Naive thymus-derived CD4-positive, alpha-beta T cell (primary cell): ENCODE data around the gene NSMCE4A. TPM values are rescaled to one million over a fixed set of nuclear protein-coding genes. Genes with fewer than 3 reads are reported as not detected.

Source experiments
- ATAC-seq: fragments of 150-1000 bp; cut with Tn5 transposase; 2 replicates; pipeline ENCODE4 v1.10.0; 2021; ENCODE audit warnings: mild to moderate bottlenecking, moderate library complexity
- CTCF ChIA-PET: fragments of 350-600 bp; sonication (Branson Sonifier 250); formaldehyde crosslinking; loops from one replicate; lab custom pipeline; 2021; ENCODE audit warnings: antibody characterized with exemption; lab: Charles Lee
- POLR2A ChIA-PET: fragments of 350-600 bp; sonication (Branson Sonifier 250); formaldehyde crosslinking; loops from one replicate; lab custom pipeline; 2021; ENCODE audit warnings: antibody characterized with exemption, inconsistent platforms; lab: Charles Lee
- DNase-seq, 9 donors: peaks; one replicate each; pipeline versions ENCODE4 v3.0.0 to v3.0.0-alpha.2; 2020 to 2022; ENCODE audit warnings: mixed read lengths in 1 of 9
- H3K27ac ChIP-seq: one replicate; pipeline ENCODE4 v1.7.0; 2013; ENCODE audit warnings: mild to moderate bottlenecking, low read depth, low read length, moderate library complexity
- H3K27me3 ChIP-seq, 2 donors: one replicate each; pipeline ENCODE4 v1.7.0; 2013; ENCODE audit warnings: low read length in 2 of 2, mild to moderate bottlenecking in 2 of 2, moderate library complexity in 2 of 2; ENCODE audit not compliant: control insufficient read depth in 2 of 2, insufficient read depth in 2 of 2
- H3K36me3 ChIP-seq, 3 experiments: 1 replicate in 2 of 3; 2 replicates in 1 of 3; pipeline ENCODE4 v1.7.0; 2013; ENCODE audit warnings: low read length in 3 of 3, mild to moderate bottlenecking in 3 of 3, moderate library complexity in 1 of 3; ENCODE audit not compliant: insufficient read depth in 3 of 3, control insufficient read depth in 2 of 3
- H3K4me1 ChIP-seq, 2 donors: one replicate each; pipeline ENCODE4 v1.7.0; 2013; ENCODE audit warnings: low read length in 2 of 2, mild to moderate bottlenecking in 2 of 2, moderate library complexity in 1 of 2; ENCODE audit not compliant: control insufficient read depth in 2 of 2, insufficient read depth in 2 of 2
- H3K4me3 ChIP-seq: 2 replicates; pipeline ENCODE4 v1.7.0; 2013; ENCODE audit warnings: mild to moderate bottlenecking, low read length
- H3K9me3 ChIP-seq, 3 experiments: 1 replicate in 2 of 3; 2 replicates in 1 of 3; pipeline ENCODE4 v1.7.0; 2013; ENCODE audit warnings: low read length in 3 of 3; ENCODE audit not compliant: control insufficient read depth in 2 of 3
- H3K27ac Mint-ChIP-seq, 9 donors: one replicate each; pipeline ENCODE4 v1.8.0; 2020 to 2022; ENCODE audit warnings: mixed read lengths in 9 of 9, mild to moderate bottlenecking in 8 of 9, moderate library complexity in 5 of 9, inconsistent platforms in 2 of 9
- H3K27me3 Mint-ChIP-seq, 5 donors: one replicate each; pipeline ENCODE4 v1.8.0; 2021 to 2022; ENCODE audit warnings: mixed read lengths in 5 of 5, mild to moderate bottlenecking in 1 of 5
- H3K36me3 Mint-ChIP-seq, 5 donors: one replicate each; pipeline ENCODE4 v1.8.0; 2020 to 2022; ENCODE audit warnings: mixed read lengths in 5 of 5, mild to moderate bottlenecking in 3 of 5, inconsistent platforms in 1 of 5
- H3K4me1 Mint-ChIP-seq, 7 donors: one replicate each; pipeline ENCODE4 v1.8.0; 2020 to 2022; ENCODE audit warnings: mixed read lengths in 7 of 7, mild to moderate bottlenecking in 3 of 7, inconsistent platforms in 1 of 7
- H3K4me3 Mint-ChIP-seq, 10 donors: one replicate each; pipeline ENCODE4 v1.8.0; 2020 to 2022; ENCODE audit warnings: mild to moderate bottlenecking in 10 of 10, mixed read lengths in 10 of 10, moderate library complexity in 6 of 10, inconsistent platforms in 2 of 10
- H3K9me3 Mint-ChIP-seq, 11 donors: one replicate each; pipeline ENCODE4 v1.8.0; 2020 to 2022; ENCODE audit warnings: mixed read lengths in 11 of 11, mild to moderate bottlenecking in 4 of 11, inconsistent platforms in 1 of 11, moderate library complexity in 1 of 11
- intact Hi-C, 2 donors: fragments of 100-400 bp; cut with micrococcal nuclease; formaldehyde crosslinking; loops; one replicate each; pipeline ENCODE4 v1.15.1; 2023
- polyA plus RNA-seq, 2 donors: library from polyadenylated mRNA; unstranded; fragments of 300-500 nt; fragmentation: Illumina TruSeq; gene quantifications; one replicate each; pipeline ENCODE4 v1.2.3, GENCODE V29; 2021
- total RNA-seq, 6 experiments: library from RNA in 5 of 6; stranded (reverse) in 5 of 6; gene quantifications; 1 replicate in 5 of 6; 2 replicates in 1 of 6; pipeline ENCODE4 v1.2.3 and lab custom pipeline; 2021 to 2026

NSMCE4A gene
- total and polyA plus RNA-seq, 7 experiments from 2014 or later = 34.7 to 87.2 (median 57.0) TPM

DNA sequence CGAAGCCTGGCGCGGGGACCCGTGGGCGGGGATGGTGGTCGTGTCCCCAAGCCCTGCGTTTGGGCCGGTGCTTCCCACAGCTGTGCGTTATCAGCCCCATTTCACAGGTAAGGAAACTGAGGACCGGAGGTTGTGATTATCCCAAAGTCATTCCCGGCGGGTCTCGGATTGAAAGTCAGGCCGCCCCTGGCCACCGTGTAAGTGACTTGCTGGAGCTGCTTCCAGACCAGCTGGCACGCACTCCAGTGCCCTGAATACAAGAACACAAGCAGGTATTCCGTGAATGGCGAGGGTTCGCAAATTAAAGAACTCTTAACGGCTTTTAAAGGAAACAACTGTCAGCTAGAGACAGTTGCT is 46.5 kb downstream of the NSMCE4A start:
- Histone ChIP-seq H3K27me3 (no peaks in the 10 kb centered on the region), H3K36me3 (peaks cover 0 to 6% (median 0%) of the 10 kb centered on the region in 3 experiments), H3K4me3 (peak overlapping the region; percentile 65), H3K9me3 (no peaks in the 10 kb centered on the region), H3K4me1 (peaks cover 0 to 13% of the 10 kb centered on the region in 2 donors), H3K27ac (peak overlapping the region; percentile 96)
- H3K4me1 Mint-ChIP-seq = peaks cover 13 to 46% (median 37%) of the 10 kb centered on the region in 7 donors
- POLR2A ChIA-PET = interaction anchor here (1.1 to 1.2 kb wide), 2 partner anchors 33 to 46 kb away, joined by 4 to 5 read pairs; partner anchors contain the start of gene NSMCE4A
- H3K4me3 Mint-ChIP-seq = peak overlapping the region; percentile 88 to 96 (median 92)
- H3K27ac Mint-ChIP-seq = peak overlapping the region; percentile 79 to 98 (median 91)
- DNase-seq (peak in 3 of 9 donors; percentile 1 to 25 (median 15)), ATAC-seq (no peak)
- no peaks in the 10 kb centered on the region for H3K9me3 Mint-ChIP-seq
- H3K27me3 Mint-ChIP-seq = no peaks in the 10 kb centered on the region
- intact Hi-C loops = loop anchor here (1.0 to 5.0 kb wide), 5 partner anchors 47 to 1080 kb away; partner anchors contain the start of genes IKZF5 (in 2 of the 2), NSMCE4A (in 2 of the 2), ACADSB (in 1 of the 2) and PLEKHA1 (in 1 of the 2)
- CTCF ChIA-PET = interaction anchor here (1.1 kb wide), 1 partner anchor 1081 kb away, joined by 3 read pairs; no protein-coding TSS in a partner anchor
- H3K36me3 Mint-ChIP-seq = peaks cover 0 to 3% (median 0%) of the 10 kb centered on the region in 5 donors

DNA sequence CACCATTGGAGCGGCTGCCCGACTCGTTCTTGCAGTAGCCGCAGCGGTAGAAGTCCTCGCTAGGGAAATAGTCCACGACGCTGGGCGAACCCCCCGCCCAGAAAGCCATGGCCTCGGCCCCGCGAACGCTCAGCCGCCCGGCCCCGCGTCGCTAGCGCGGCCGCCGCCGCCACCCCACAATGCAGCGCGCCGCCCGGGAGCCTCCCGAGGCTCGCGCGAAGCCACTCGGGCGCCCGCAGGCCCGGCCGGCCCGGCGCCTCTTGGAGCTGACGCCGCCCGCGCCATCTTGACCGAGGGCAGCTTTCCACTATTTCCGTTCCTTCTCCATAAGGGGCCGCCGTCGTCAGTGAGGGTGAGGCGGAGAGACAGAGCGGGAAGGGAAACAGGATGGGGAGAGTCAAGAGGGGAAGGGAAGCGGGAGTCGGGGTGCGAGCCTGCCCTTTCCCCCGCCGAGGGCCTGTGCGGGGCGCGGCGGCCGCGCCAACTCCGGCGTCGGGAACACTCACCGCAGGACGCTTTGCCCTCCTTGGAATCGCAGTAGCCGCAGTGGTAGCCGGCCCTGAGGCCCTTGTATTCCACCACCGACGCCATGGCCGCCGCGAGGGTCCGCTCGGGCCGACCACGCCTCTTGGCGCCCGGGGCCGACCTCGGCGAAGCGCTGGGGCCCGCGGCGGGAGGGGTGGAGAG is 47.0 kb downstream of the NSMCE4A start, which contains the start of gene ATE1:
Gene ATE1 (minus strand): TSS at position 191 of the 687 bp plus-strand sequence. CDS start 82 bp downstream, at position 109.
- ChIA-PET CTCF (interaction anchor here (0.7 to 1.3 kb wide), 2 partner anchors 24 to 47 kb away, joined by 3 read pairs; partner anchors contain the start of gene NSMCE4A), POLR2A (interaction anchor here (0.9 to 1.1 kb wide), 2 partner anchors 33 to 46 kb away, joined by 4 to 5 read pairs; no protein-coding TSS in a partner anchor)
- intact Hi-C loops = loop anchor here (1.0 to 5.0 kb wide), 5 partner anchors 47 to 1080 kb away; partner anchors contain the start of genes IKZF5 (in 2 of the 2), NSMCE4A (in 2 of the 2), PLEKHA1 (in 2 of the 2) and WDR11 (in 2 of the 2)

DNA sequence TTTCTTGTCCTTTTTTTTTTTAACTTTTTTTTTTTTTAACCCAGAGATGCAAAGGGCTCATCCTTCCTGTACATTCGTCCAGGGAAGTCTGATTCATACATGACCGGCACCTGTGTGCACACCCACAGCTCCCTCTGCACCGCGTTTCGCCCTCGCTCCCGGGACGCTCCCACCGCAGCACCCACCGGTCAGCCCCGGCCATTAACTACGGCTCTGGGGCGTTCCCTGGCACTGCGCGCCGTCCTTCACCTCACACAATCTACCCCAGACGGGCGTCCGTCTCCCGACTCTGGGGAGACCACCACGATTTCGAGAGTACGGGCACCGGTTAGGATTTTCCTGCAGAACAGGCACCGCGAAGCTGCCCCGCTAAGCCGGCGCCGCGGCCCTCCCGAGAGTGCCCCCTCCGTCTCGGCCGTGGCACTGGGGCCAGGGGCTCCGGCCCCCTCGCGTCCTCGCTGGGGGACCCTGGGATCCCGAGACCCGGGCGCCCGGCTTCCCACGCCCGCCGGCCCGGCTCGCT is 47.6 kb downstream of the NSMCE4A start:
- Histone ChIP-seq H3K27me3 (no peaks in the 10 kb centered on the region), H3K27ac (peak overlapping the region; percentile 96), H3K4me1 (peaks cover 0 to 13% of the 10 kb centered on the region in 2 donors), H3K9me3 (no peaks in the 10 kb centered on the region), H3K4me3 (peak overlapping the region; percentile 65), H3K36me3 (peaks cover 0 to 6% (median 0%) of the 10 kb centered on the region in 3 experiments)
- Mint-ChIP-seq H3K36me3 (peaks cover 5 to 8% (median 7%) of the 10 kb centered on the region in 5 donors), H3K27ac (peak overlapping the region; percentile 75 to 91 (median 86)), H3K9me3 (no peaks in the 10 kb centered on the region), H3K4me1 (peaks cover 18 to 54% (median 45%) of the 10 kb centered on the region in 7 donors), H3K27me3 (no peaks in the 10 kb centered on the region), H3K4me3 (peak overlapping the region; percentile 88 to 96 (median 92))
- CTCF ChIA-PET = interaction anchor here (1.3 kb wide), 1 partner anchor 48 kb away, joined by 3 read pairs; the partner anchor contains the start of gene NSMCE4A
- POLR2A ChIA-PET = interaction anchor here (0.9 to 1.1 kb wide), 2 partner anchors 34 to 47 kb away, joined by 4 to 5 read pairs; no protein-coding TSS in a partner anchor
- peak in 2 of 9 donors; percentile 12 to 64 for DNase-seq
- intact Hi-C loops = loop anchor here in 1 of 2 donors (1.0 to 5.0 kb wide), 3 partner anchors 447 to 1080 kb away; partner anchors contain the start of genes ACADSB, IKZF5, PLEKHA1 and WDR11
- peak; percentile 13 for ATAC-seq

More for the DNA sequence above, 47.0 kb downstream of the NSMCE4A start, which contains the start of gene ATE1:
- H3K36me3 ChIP-seq = peaks cover 0 to 6% (median 0%) of the 10 kb centered on the region in 3 experiments
- Mint-ChIP-seq H3K4me3 (peak within 1 kb of the TSS; percentile 88 to 96 (median 92)), H3K4me1 (peaks cover 15 to 48% (median 39%) of the 10 kb centered on the region in 7 donors), H3K27me3 (no peaks in the 10 kb centered on the region), H3K36me3 (peaks cover 1 to 3% (median 2%) of the 10 kb centered on the region in 5 donors), H3K9me3 (no peaks in the 10 kb centered on the region), H3K27ac (peak within 1 kb of the TSS; percentile 79 to 98 (median 94))
- DNase-seq (peak; percentile 74 to 86 (median 80)), ATAC-seq (peak; percentile 98)
- peak within 1 kb of the TSS; percentile 65 for H3K4me3 ChIP-seq
- H3K4me1 ChIP-seq = peaks cover 0 to 13% of the 10 kb centered on the region in 2 donors
- no peaks in the 10 kb centered on the region for H3K9me3 ChIP-seq
- H3K27ac ChIP-seq = peak within 1 kb of the TSS; percentile 96
- no peaks in the 10 kb centered on the region for H3K27me3 ChIP-seq

DNA sequence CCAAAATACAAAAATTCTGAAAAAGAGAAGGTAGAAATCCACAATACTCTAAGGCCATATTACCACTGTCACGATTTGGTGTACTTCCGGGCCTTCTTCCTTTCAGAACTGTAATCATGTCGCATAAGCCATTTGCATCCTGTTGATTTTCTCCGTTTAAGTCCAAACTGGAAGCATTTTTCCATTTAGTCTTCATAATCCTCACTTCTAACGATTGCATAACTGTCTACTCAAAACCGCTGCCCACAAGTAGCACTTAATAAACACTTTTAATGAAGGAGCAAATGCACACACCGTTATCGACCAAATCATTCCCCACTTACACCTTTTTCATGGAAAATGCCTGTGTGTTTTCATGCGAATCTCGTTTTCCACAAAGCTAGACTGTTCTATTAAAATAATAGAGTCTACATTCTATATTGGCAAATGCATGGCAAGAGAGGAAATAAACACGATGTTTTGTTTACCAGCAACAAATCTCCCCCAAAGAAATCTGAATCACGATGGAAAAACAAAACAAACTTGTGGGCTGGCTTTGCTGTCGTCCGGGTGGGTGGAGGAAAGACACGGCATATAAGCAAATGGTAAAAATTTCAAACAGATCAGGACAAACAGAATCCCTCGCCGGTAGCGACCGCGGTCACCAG is 48.2 kb downstream of the NSMCE4A start:
- DNase-seq = peak in 6 of 9 donors; percentile 3 to 27 (median 9)

DNA sequence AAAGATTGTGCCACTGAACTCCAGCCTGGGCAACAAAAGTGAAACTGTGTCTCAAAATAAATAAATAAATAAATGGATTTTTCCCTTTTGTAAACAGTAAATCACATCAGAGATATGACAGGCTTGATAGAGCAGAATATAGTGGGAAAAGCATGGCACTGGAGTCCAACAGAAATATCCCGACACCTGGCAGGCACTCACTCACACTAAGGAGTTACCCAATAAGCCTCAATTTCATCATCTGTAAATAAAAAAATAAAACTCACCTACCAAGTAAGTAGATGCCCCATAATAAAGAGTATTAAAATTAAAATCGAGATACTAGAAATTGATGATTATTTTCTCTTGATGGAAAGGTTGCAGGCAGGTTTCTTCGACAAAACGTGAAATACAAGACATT is 48.9 kb downstream of the NSMCE4A start:
- H3K27ac Mint-ChIP-seq = peak overlapping the region in 1 of 9 donors; percentile 86
- no peak for ATAC-seq
- ChIA-PET CTCF (no interaction called here), POLR2A (no interaction called here)
- DNase-seq = no peak
- no peaks in the 10 kb centered on the region for H3K9me3 Mint-ChIP-seq
- peak overlapping the region in 8 of 10 donors; percentile 25 to 96 (median 92) for H3K4me3 Mint-ChIP-seq
- no peaks in the 10 kb centered on the region for H3K27me3 Mint-ChIP-seq
- Histone ChIP-seq H3K9me3 (no peaks in the 10 kb centered on the region), H3K4me3 (no peak overlapping the region), H3K4me1 (peaks cover 0 to 13% of the 10 kb centered on the region in 2 donors), H3K27me3 (no peaks in the 10 kb centered on the region), H3K27ac (no peak overlapping the region), H3K36me3 (peaks cover 0 to 6% (median 0%) of the 10 kb centered on the region in 3 experiments)
- intact Hi-C loops = loop anchor here in 1 of 2 donors (2.0 to 5.0 kb wide), 2 partner anchors 449 to 1081 kb away; partner anchors contain the start of genes ACADSB, IKZF5 and PLEKHA1
- peaks cover 18 to 49% (median 43%) of the 10 kb centered on the region in 7 donors for H3K4me1 Mint-ChIP-seq
- peaks cover 5 to 15% (median 7%) of the 10 kb centered on the region in 5 donors for H3K36me3 Mint-ChIP-seq

More for the DNA sequence above, 48.2 kb downstream of the NSMCE4A start:
- H3K4me3 ChIP-seq = peak overlapping the region; percentile 65
- peak overlapping the region; percentile 88 to 96 (median 92) for H3K4me3 Mint-ChIP-seq
- CTCF ChIA-PET = interaction anchor here (1.3 kb wide), 1 partner anchor 48 kb away, joined by 3 read pairs; the partner anchor contains the start of gene NSMCE4A
- peak overlapping the region; percentile 96 for H3K27ac ChIP-seq
- H3K27ac Mint-ChIP-seq = peak overlapping the region; percentile 75 to 91 (median 86)
- POLR2A ChIA-PET = no interaction called here
- peaks cover 0 to 13% of the 10 kb centered on the region in 2 donors for H3K4me1 ChIP-seq
- peaks cover 5 to 11% (median 7%) of the 10 kb centered on the region in 5 donors for H3K36me3 Mint-ChIP-seq
- H3K36me3 ChIP-seq = peaks cover 0 to 6% (median 0%) of the 10 kb centered on the region in 3 experiments
- no peaks in the 10 kb centered on the region for H3K9me3 ChIP-seq
- no peaks in the 10 kb centered on the region for H3K9me3 Mint-ChIP-seq
- ATAC-seq = no peak
- H3K4me1 Mint-ChIP-seq = peaks cover 18 to 52% (median 45%) of the 10 kb centered on the region in 7 donors
- H3K27me3 Mint-ChIP-seq = no peaks in the 10 kb centered on the region
- H3K27me3 ChIP-seq = no peaks in the 10 kb centered on the region
- intact Hi-C loops = loop anchor here in 1 of 2 donors (1.0 to 5.0 kb wide), 3 partner anchors 448 to 1081 kb away; partner anchors contain the start of genes ACADSB, IKZF5, PLEKHA1 and WDR11
